Myocyte (in vitro differentiated cells): ENCODE measurements around the gene PRKCSH. TPM values are rescaled to one million over a fixed set of nuclear protein-coding genes. Genes with fewer than 3 reads are reported as not detected.
A peak's percentile ranks its signal among the peaks of the same experiment; 100 is the strongest.

Experiments
- DNase-seq: peaks from one replicate; pipeline ENCODE4 v3.0.0-alpha.2; 2012; ENCODE audit warnings: low read depth
- microRNA-seq: library from miRNA; unstranded; fragments of <30 nt; microRNA quantifications from one replicate; pipeline ENCODE4, GENCODE V29; 2016
- total RNA-seq: library from RNA; depleted of rRNA; stranded (reverse); fragments of >200 nt; gene quantifications from 2 replicates; pipeline ENCODE4 v1.2.3, GENCODE V29; 2014

Gene PRKCSH
- total RNA-seq, 1 donor from 2014 or later: 93.8 TPM

- no peak for DNase-seq
These were observed 60.5 kb downstream of the PRKCSH start for GRCh38 chr19:11495885-11496284.

GRCh38 chr19:11496391-11497163 lies 61.1 kb downstream of the PRKCSH start:
- DNase-seq: peak; percentile 64

GRCh38 chr19:11499220-11499726 lies 63.8 kb downstream of the PRKCSH start:
- no peak for DNase-seq

- DNase-seq: no peak
These were observed 64.5 kb downstream of the PRKCSH start for GRCh38 chr19:11499890-11500420.

Small RNA genes lying within 50 kb of the gene (microRNA-seq; reads per million reads assigned to microRNA genes)
- not detected for gene MIR7974

Other genes with a start within 250 kb of the PRKCSH start
- 317 and 438 TPM in 2 replicates for gene KANK2, start 238.1 kb upstream of the PRKCSH start, total RNA-seq
- not detected in 2 replicates for gene ANGPTL8, start 196.0 kb upstream of the PRKCSH start, total RNA-seq
- 10.1 and 12.7 TPM in 2 replicates for gene DOCK6, start 173.1 kb upstream of the PRKCSH start, total RNA-seq
- gene TSPAN16, start 139.5 kb upstream of the PRKCSH start, total RNA-seq: not detected in 2 replicates
- gene RAB3D, start 96.0 kb upstream of the PRKCSH start, total RNA-seq: 0.32 and 0.47 TPM in 2 replicates
- gene TMEM205, start 89.4 kb upstream of the PRKCSH start, total RNA-seq: 256 and 374 TPM in 2 replicates
- gene CCDC159, start 89.1 kb upstream of the PRKCSH start, total RNA-seq: 3.5 and 4.4 TPM in 2 replicates
- 21.5 and 35.3 TPM in 2 replicates for gene PLPPR2, start 80.2 kb upstream of the PRKCSH start, total RNA-seq
- gene SWSAP1, start 61.0 kb upstream of the PRKCSH start, total RNA-seq: 0.86 and 1.7 TPM in 2 replicates
- gene EPOR, start 51.3 kb upstream of the PRKCSH start, total RNA-seq: 3.4 and 3.8 TPM in 2 replicates
- 0.72 and 2.3 TPM in 2 replicates for gene RGL3, start 16.3 kb upstream of the PRKCSH start, total RNA-seq
- 0.10 and 0.32 TPM in 2 replicates for gene ODAD3, start 514 bp upstream of the PRKCSH start, total RNA-seq
- gene ELAVL3, start 45.4 kb downstream of the PRKCSH start, total RNA-seq: not detected in 2 replicates
- 5.0 and 5.9 TPM in 2 replicates for gene ZNF653, start 70.2 kb downstream of the PRKCSH start, total RNA-seq
- gene ECSIT, start 93.5 kb downstream of the PRKCSH start, total RNA-seq: 42.2 and 52.7 TPM in 2 replicates
- 2.0 and 6.3 TPM in 2 replicates for gene CNN1, start 103.2 kb downstream of the PRKCSH start, total RNA-seq
- 15.0 and 23.9 TPM in 2 replicates for gene ELOF1, start 123.6 kb downstream of the PRKCSH start, total RNA-seq
- gene ACP5, start 142.0 kb downstream of the PRKCSH start, total RNA-seq: 0.52 and 1.4 TPM in 2 replicates
- 18.7 and 18.9 TPM in 2 replicates for gene ZNF627, start 161.8 kb downstream of the PRKCSH start, total RNA-seq